ENCODE results near the gene PPP1R12B. TPM values are rescaled to one million over a fixed set of nuclear protein-coding genes. Genes with fewer than 3 reads are reported as not detected.
"Not testable (repeated sequence)": the region's sequence is repeated elsewhere in the genome, so short reads cannot be mapped to it uniquely, and the experiment has no call there.

Gene PPP1R12B
- total RNA-seq, 2 experiments from 2014 or later: 21.9 to 24.2 TPM

GRCh38 chr1:202433155-202434043, 84.9 kb downstream of the PPP1R12B start:
- Mint-ChIP-seq H3K36me3 (ENCODE audit: low read depth) (peaks cover 17% of the 10 kb centered on the region), H3K9me3 (ENCODE audit: insufficient read depth) (no peaks in the 10 kb centered on the region), H3K4me1 (ENCODE audit: low read depth) (no peaks in the 10 kb centered on the region), H3K27ac (no peak overlapping the region), H3K4me3 (no peak overlapping the region), H3K27me3 (ENCODE audit: low read depth) (no peaks in the 10 kb centered on the region)
- ATAC-seq (no peak), DNase-seq (no peak)
- ChIA-PET POLR2A (no interaction called here), CTCF (no interaction called here)

DNA sequence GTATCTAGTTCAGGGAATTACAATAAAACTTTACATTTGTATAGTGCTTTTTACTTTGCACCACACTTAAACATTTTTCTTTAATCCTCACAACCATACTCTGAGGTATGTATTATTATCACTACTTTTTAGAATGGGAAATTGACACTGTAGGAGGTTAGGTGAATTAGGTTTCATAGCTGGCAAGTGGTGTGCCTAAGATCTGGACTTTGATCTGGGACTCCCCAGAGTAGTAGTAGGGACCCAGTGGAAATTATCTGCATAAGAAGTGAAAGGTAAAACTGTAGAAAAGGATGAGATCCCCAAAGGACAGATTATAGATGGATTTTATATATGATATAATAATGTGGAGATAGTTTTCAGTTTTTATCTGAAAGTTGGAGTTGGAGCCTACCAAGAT, 85.6 kb downstream of the PPP1R12B start:
- H3K27ac Mint-ChIP-seq: no peak overlapping the region

DNA sequence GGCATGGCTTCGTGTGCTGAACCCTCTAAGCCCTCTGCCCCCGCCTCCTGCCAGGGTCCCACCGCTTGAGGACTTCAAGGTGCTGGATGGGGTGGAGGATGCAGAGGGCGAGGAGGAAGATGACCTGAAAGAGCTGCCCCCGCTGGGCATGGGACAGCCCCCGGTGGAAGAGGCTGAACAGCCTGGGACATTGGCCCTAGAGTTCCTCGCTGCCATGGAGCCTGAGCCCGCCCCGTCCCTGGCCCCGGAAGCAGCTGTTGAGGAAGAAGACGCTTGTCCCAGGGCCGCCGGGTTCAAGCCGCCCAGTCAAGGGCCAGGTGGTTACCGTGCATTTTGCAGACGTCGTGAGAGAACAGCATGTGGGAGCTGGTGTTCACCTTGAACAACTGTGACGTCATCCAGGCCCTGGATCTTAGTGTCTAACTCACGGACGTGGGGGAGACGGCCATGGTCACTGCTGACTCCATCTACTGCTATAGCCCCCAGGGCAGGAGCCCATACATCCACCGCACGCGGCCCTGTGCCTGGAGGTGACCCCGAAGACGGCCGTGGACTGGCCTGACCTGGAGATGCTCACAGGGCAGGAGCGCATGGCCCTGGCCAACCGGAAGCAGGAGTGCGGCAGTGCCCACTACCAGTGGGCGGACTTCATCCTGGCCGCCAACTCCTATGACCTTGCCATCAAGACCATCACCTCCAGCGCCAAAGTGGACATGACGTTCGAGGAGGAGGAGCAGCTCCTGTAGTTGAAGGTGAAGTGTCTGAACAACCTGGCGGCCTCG, 90.1 kb downstream of the PPP1R12B start:
- ChIA-PET POLR2A (no interaction called here), CTCF (no interaction called here)
- Mint-ChIP-seq H3K36me3 (ENCODE audit: low read depth) (peaks cover 10% of the 10 kb centered on the region), H3K27ac (no peak overlapping the region), H3K27me3 (ENCODE audit: low read depth) (no peaks in the 10 kb centered on the region), H3K4me1 (ENCODE audit: low read depth) (no peaks in the 10 kb centered on the region), H3K9me3 (ENCODE audit: insufficient read depth) (no peaks in the 10 kb centered on the region), H3K4me3 (no peak overlapping the region)
- ATAC-seq (no peak), DNase-seq (no peak)

More for the DNA sequence above, 85.6 kb downstream of the PPP1R12B start:
- ATAC-seq (no peak), DNase-seq (no peak)
- no peaks in the 10 kb centered on the region for H3K27me3 Mint-ChIP-seq (ENCODE audit: low read depth)
- CTCF ChIA-PET: no interaction called here
- peaks cover 17% of the 10 kb centered on the region for H3K36me3 Mint-ChIP-seq (ENCODE audit: low read depth)
- POLR2A ChIA-PET: no interaction called here
- H3K4me3 Mint-ChIP-seq: no peak overlapping the region
- no peaks in the 10 kb centered on the region for H3K9me3 Mint-ChIP-seq (ENCODE audit: insufficient read depth)
- no peaks in the 10 kb centered on the region for H3K4me1 Mint-ChIP-seq (ENCODE audit: low read depth)

DNA sequence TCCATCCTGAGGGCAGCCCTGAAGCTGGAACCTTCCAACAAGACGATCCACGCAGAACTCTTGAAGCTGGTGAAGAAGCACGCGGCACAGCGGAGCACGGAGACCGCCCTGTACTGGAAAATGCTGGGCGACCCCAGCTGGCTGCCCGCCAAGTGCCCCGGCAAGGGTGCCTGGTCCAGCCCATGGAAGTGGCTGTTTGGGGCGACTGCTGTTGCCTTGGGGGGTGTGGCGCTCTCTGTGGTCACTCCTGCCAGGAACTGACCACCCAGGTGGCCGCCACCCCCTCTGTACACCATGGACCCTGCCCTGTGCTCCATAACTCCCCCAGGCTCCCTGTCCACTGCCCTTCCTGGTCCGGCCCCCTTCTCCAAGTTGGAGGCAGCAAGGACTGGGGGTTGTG, 90.8 kb downstream of the PPP1R12B start:
- H3K27ac Mint-ChIP-seq: no peak overlapping the region
- ChIA-PET POLR2A (no interaction called here), CTCF (no interaction called here)
- ATAC-seq: no peak
- H3K27me3 Mint-ChIP-seq (ENCODE audit: low read depth): no peaks in the 10 kb centered on the region
- H3K4me3 Mint-ChIP-seq: no peak overlapping the region
- no peak for DNase-seq
- no peaks in the 10 kb centered on the region for H3K9me3 Mint-ChIP-seq (ENCODE audit: insufficient read depth)
- H3K4me1 Mint-ChIP-seq (ENCODE audit: low read depth): no peaks in the 10 kb centered on the region
- peaks cover 11% of the 10 kb centered on the region for H3K36me3 Mint-ChIP-seq (ENCODE audit: low read depth)

DNA sequence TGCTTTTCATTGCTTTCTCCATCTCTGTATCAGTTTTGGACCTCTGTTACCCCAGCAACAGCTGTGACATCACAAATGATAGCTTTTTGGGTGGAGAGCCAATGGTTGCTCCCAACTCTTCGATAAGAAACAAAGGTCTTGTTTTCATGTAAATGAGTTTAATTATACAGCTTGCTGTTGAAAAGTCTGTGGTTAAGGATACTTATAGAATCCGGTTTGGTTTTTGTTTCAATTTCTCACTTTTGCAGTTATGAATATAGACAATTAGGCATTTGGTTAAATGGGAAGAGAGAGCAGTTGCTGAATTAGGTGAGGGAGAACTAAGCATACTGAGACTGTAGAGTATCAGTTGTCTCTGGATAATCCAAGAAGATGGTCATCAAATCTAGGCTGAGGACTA, 99.6 kb downstream of the PPP1R12B start:
- H3K4me3 Mint-ChIP-seq; POLR2A ChIA-PET; DNase-seq; ATAC-seq; H3K4me1 Mint-ChIP-seq (ENCODE audit: low read depth); H3K27ac Mint-ChIP-seq; H3K9me3 Mint-ChIP-seq (ENCODE audit: insufficient read depth); H3K27me3 Mint-ChIP-seq (ENCODE audit: low read depth): not testable (repeated sequence)
- CTCF ChIA-PET: interaction anchor here (1.0 to 1.5 kb wide), 2 partner anchors 11 to 37 kb away, joined by 3 read pairs; no protein-coding TSS in a partner anchor
- peaks cover 18% of the 10 kb centered on the region for H3K36me3 Mint-ChIP-seq (ENCODE audit: low read depth)

- H3K4me3 Mint-ChIP-seq; H3K9me3 Mint-ChIP-seq (ENCODE audit: insufficient read depth); POLR2A ChIA-PET; CTCF ChIA-PET; DNase-seq; ATAC-seq; H3K4me1 Mint-ChIP-seq (ENCODE audit: low read depth); H3K27me3 Mint-ChIP-seq (ENCODE audit: low read depth); H3K27ac Mint-ChIP-seq: not testable (repeated sequence)
- H3K36me3 Mint-ChIP-seq (ENCODE audit: low read depth): peaks cover 13% of the 10 kb centered on the region
Observed at GRCh38 chr1:202451641-202452040, 103.1 kb downstream of the PPP1R12B start.

DNA sequence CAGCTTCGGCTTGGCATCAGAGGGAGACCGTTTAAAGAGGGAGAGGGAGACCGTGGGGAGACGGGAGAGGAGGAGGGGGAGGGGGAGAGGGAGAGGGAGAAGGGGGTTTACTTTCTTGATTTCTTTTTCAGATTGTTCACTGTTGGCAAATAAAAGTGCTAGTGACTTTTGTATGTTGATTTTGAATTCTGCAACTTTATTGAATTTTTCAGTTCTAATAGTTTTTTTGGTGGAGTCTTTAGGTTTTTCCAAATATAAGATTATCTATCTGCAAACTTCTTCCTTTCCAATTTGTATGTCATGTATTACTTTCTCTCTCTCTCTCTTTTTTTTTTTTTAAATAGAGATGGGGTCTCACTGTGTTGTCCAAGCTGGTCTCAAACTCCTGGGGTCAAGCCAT, 104.0 kb downstream of the PPP1R12B start:
- ATAC-seq: no peak
- Mint-ChIP-seq H3K4me1 (ENCODE audit: low read depth) (peaks cover 7% of the 10 kb centered on the region), H3K27ac (no peak overlapping the region), H3K4me3 (no peak overlapping the region), H3K36me3 (ENCODE audit: low read depth) (peaks cover 13% of the 10 kb centered on the region), H3K9me3 (ENCODE audit: insufficient read depth) (no peaks in the 10 kb centered on the region), H3K27me3 (ENCODE audit: low read depth) (no peaks in the 10 kb centered on the region)
- ChIA-PET CTCF (no interaction called here), POLR2A (no interaction called here)
- DNase-seq: no peak

- H3K36me3 Mint-ChIP-seq (ENCODE audit: low read depth); ATAC-seq; POLR2A ChIA-PET; H3K27ac Mint-ChIP-seq; H3K4me3 Mint-ChIP-seq; H3K4me1 Mint-ChIP-seq (ENCODE audit: low read depth); CTCF ChIA-PET; DNase-seq; H3K27me3 Mint-ChIP-seq (ENCODE audit: low read depth); H3K9me3 Mint-ChIP-seq (ENCODE audit: insufficient read depth): not testable (repeated sequence)
Observed at GRCh38 chr1:202456372-202457169, 108.1 kb downstream of the PPP1R12B start.

DNA sequence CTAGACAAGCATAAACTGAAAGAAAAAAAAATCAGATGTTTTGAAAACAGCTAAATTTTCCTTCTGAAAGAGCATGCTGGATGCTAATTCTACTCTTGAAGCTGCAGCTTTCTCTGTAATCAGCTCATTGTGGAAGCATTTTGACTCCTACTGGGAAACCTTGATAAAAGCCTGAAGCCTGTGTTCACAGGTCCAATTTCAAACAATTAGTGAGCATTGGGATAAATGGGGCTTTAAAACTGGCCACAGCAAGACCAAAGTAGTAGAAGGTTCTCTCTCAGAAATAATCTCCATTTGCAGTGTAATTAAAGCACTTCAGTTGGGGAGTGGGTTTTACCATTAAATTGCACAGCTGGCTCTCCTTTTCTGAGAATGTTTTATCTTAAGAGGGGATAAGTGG, 110.2 kb downstream of the PPP1R12B start:
- H3K27me3 Mint-ChIP-seq (ENCODE audit: low read depth); H3K27ac Mint-ChIP-seq; CTCF ChIA-PET; POLR2A ChIA-PET; ATAC-seq; H3K4me3 Mint-ChIP-seq; H3K4me1 Mint-ChIP-seq (ENCODE audit: low read depth); DNase-seq; H3K36me3 Mint-ChIP-seq (ENCODE audit: low read depth); H3K9me3 Mint-ChIP-seq (ENCODE audit: insufficient read depth): not testable (repeated sequence)

DNA sequence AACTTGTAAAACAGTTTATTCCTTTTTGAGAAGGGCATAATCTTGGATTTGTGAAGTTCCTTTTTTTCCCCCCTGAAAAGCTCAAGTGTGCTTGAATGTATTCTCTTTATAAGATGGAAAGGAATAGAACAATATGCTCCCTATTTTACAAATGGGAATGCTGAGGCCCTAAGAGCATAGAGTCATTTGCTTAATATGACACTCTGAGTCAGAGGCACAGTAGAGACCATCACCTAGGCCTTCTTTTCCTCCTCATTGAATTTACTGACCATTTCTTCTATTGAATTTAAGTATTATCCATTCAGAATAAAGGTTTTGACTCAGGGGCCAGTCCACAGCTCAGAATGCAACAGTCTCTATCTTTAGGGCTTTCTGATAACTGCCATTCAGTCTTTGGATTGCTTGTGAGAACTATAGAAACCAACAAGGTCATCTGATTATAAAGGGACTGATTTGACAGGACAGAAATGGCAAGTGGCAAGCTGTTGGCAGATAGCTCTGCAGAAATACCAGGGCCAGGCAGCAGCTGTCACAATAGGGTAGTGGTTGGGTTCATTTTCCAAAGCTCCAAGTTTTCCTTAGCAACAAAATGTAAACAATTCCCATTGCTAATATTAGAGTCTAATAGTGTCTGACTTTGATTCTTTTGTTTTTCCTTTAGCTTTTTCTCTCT, 111.1 kb downstream of the PPP1R12B start:
- H3K9me3 Mint-ChIP-seq (ENCODE audit: insufficient read depth); H3K4me1 Mint-ChIP-seq (ENCODE audit: low read depth); DNase-seq; H3K27me3 Mint-ChIP-seq (ENCODE audit: low read depth); H3K27ac Mint-ChIP-seq; CTCF ChIA-PET; ATAC-seq; H3K36me3 Mint-ChIP-seq (ENCODE audit: low read depth); POLR2A ChIA-PET; H3K4me3 Mint-ChIP-seq: not testable (repeated sequence)

DNA sequence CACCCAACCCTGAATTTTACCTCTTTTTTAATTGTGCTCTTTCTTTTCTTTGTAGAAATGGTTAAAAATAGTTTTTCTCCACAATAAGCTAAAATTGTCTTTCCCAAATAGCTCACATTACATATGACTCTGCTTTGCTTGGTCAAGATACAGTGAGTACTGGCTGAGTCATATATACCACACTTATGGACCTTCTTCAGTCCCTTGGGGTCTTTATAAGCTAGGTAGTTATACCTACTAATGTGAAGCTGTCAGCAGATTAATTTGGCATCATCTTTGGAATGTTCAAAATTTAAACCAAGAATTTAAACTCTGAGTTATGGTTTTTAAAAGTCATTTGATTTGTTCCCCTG, 111.6 kb downstream of the PPP1R12B start:
- POLR2A ChIA-PET; ATAC-seq; H3K27ac Mint-ChIP-seq; H3K4me3 Mint-ChIP-seq; CTCF ChIA-PET; H3K9me3 Mint-ChIP-seq (ENCODE audit: insufficient read depth); H3K27me3 Mint-ChIP-seq (ENCODE audit: low read depth); H3K4me1 Mint-ChIP-seq (ENCODE audit: low read depth); DNase-seq; H3K36me3 Mint-ChIP-seq (ENCODE audit: low read depth): not testable (repeated sequence)

Data from activated CD8-positive, alpha-beta T cell treated with anti-CD3 and anti-CD28 coated beads, Interleukin-2, amount 10 ng/mL, durations not matched to agents 7 days and 5 days (primary cell).